Mucosa of descending colon (tissue), 3 donors: ENCODE results near the gene MRPS21. TPM values are rescaled to one million over a fixed set of nuclear protein-coding genes. Genes with fewer than 3 reads are reported as not detected.

Experiments used
- ATAC-seq: fragments of 200-7000 bp; cut with Tn5 transposase; one replicate; pipeline ENCODE4 v1.9.1; 2020; ENCODE audit warnings: mild to moderate bottlenecking, moderate library complexity
- DNase-seq, 3 donors: peaks; one replicate each; pipeline ENCODE4 v3.0.0-alpha.2; 2020
- H3K36me3 ChIP-seq: fragments of 200-600 bp; one replicate; pipeline ENCODE4 v1.8.0; 2021; ENCODE audit warnings: low read depth, mild to moderate bottlenecking
- H3K4me1 ChIP-seq: fragments of 200-600 bp; one replicate; pipeline ENCODE4 v1.8.0; 2021; ENCODE audit warnings: low read depth, mild to moderate bottlenecking
- H3K4me3 ChIP-seq: fragments of 200-600 bp; one replicate; pipeline ENCODE4 v1.8.0; 2021; ENCODE audit warnings: mild to moderate bottlenecking
- H3K9me3 ChIP-seq: fragments of 200-600 bp; one replicate; pipeline ENCODE4 v1.8.0; 2021; ENCODE audit warnings: mild to moderate bottlenecking
- intact Hi-C, 2 donors: fragments of 100-400 bp; cut with DNase I in 1 of 2; cut with micrococcal nuclease in 1 of 2; formaldehyde crosslinking; loops; one replicate each; pipeline versions ENCODE4 v1.11.0 to v1.11.1; 2022; cut with DNase I, micrococcal nuclease
- total RNA-seq, 3 donors: library from RNA; stranded (reverse); fragmentation: NEBNext Ultra II Directional in 2 of 3; extraction: Animal tissue kit (Norgen Biotek cat#: 25700) in 2 of 3; gene quantifications; one replicate each; pipeline versions ENCODE4 v1.2.1 to v1.2.4, GENCODE V29; 2021 to 2023
- TF ChIP-seq, protein P1 (sequence below): fragments of 200-600 bp; IDR thresholded peaks from one replicate; pipeline ENCODE4 v1.8.0; 2022; ENCODE audit warnings: antibody characterized with exemption, mild to moderate bottlenecking
- donor health status: DM: no; HTN: no; CAD: no; lungs with moderate emphysema.
- donor health status: DM: no; HTN: no; CAD: no.
- donor health status: DM: no; HTN: yes; CAD: no.

Gene MRPS21
- total RNA-seq, 3 donors from 2014 or later, result 39.4 to 50.2 (median 45.6) TPM

DNA sequence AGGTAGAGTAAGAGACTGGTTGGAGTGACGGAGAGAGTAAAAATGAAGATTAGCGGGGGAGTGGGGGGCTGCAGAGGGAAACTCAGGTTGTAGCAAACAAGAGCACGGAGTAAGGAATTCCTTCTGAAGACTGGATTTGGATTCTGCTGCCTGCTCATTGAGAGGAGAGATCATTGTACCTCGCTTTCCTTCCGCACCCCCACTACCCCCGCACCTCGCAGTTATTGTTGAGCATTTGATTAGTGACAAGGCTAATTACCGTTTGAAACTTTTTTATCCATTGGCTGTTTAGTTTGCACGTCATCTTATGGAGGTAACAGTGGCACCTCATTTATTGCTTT, 28.1 kb downstream of the MRPS21 start:
- ATAC-seq, result no peak
- Histone ChIP-seq H3K9me3 (no peaks in the 10 kb centered on the region), H3K4me3 (peak overlapping the region; percentile 83), H3K36me3 (peaks cover 8% of the 10 kb centered on the region), H3K4me1 (peaks cover 11% of the 10 kb centered on the region)
- DNase-seq, result peak in 1 of 3 donors; percentile 5
- intact Hi-C loops, result no loop called here
- TF ChIP-seq, protein P1, sequence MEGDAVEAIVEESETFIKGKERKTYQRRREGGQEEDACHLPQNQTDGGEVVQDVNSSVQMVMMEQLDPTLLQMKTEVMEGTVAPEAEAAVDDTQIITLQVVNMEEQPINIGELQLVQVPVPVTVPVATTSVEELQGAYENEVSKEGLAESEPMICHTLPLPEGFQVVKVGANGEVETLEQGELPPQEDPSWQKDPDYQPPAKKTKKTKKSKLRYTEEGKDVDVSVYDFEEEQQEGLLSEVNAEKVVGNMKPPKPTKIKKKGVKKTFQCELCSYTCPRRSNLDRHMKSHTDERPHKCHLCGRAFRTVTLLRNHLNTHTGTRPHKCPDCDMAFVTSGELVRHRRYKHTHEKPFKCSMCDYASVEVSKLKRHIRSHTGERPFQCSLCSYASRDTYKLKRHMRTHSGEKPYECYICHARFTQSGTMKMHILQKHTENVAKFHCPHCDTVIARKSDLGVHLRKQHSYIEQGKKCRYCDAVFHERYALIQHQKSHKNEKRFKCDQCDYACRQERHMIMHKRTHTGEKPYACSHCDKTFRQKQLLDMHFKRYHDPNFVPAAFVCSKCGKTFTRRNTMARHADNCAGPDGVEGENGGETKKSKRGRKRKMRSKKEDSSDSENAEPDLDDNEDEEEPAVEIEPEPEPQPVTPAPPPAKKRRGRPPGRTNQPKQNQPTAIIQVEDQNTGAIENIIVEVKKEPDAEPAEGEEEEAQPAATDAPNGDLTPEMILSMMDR, result no peak

DNA sequence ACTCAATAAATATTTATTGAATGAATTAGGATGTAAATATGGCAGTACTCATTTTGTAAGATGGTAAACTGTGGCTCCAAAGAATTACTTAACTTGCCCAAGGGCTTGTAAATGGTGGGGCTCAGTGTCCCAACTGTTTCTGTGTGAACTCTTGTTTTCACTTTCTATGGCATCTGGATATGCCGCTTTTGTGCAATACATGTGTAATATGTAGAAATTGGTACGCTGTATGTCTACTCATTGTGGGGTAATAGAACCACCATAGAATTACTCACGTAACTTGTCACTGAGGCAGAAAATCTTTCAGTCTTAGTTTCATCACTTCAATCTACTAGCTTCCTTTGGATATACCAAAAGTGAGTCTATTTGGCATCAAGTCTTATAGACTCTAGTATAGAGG, 28.6 kb downstream of the MRPS21 start:
- no peak for DNase-seq
- ATAC-seq, result no peak
- TF ChIP-seq, protein P1, result no peak
- H3K9me3 ChIP-seq, result no peaks in the 10 kb centered on the region
- intact Hi-C loops, result no loop called here
- peaks cover 11% of the 10 kb centered on the region for H3K4me1 ChIP-seq
- H3K36me3 ChIP-seq, result peaks cover 8% of the 10 kb centered on the region
- H3K4me3 ChIP-seq, result no peak overlapping the region

DNA sequence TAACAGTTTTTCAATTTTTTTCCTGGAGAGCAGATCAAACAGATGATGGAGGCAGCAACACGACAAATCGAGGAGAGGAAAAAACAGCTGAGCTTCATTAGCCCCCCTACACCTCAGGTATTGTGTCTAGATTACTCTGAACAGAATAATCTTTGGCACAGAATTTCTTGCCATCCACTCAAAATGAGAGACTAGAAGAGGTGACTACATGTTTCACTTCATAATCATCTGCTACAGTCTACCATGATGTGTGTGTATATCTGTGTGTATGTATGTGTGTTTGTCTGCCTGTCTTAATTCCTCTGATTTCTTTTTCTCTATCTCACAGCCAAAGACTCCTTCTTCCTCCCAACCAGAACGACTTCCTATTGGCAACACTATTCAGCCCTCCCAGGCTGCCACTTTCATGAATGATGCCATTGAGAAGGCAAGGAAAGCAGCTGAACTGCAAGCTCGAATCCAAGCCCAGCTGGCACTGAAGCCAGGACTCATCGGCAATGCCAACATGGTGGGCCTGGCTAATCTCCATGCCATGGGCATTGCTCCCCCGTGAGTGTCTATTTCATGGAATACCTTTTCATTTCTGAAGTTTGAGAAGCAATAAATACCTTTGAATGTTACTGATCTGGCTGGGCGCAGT, 39.1 kb downstream of the MRPS21 start:
- no peak for ATAC-seq
- H3K36me3 ChIP-seq, result peaks cover 18% of the 10 kb centered on the region
- intact Hi-C loops, result no loop called here

GRCh38 chr1:150346316-150346715, 52.7 kb downstream of the MRPS21 start:
- Histone ChIP-seq H3K4me1 (no peaks in the 10 kb centered on the region), H3K4me3 (no peak overlapping the region), H3K36me3 (peaks cover 23% of the 10 kb centered on the region), H3K9me3 (no peaks in the 10 kb centered on the region)
- TF ChIP-seq, protein P1, result no peak
- DNase-seq, result no peak
- ATAC-seq, result no peak
- intact Hi-C loops, result no loop called here

More for the DNA sequence above, 39.1 kb downstream of the MRPS21 start:
- no peaks in the 10 kb centered on the region for H3K4me1 ChIP-seq
- H3K9me3 ChIP-seq, result no peaks in the 10 kb centered on the region
- H3K4me3 ChIP-seq, result no peak overlapping the region
- no peak for DNase-seq
- TF ChIP-seq, protein P1, result no peak

DNA sequence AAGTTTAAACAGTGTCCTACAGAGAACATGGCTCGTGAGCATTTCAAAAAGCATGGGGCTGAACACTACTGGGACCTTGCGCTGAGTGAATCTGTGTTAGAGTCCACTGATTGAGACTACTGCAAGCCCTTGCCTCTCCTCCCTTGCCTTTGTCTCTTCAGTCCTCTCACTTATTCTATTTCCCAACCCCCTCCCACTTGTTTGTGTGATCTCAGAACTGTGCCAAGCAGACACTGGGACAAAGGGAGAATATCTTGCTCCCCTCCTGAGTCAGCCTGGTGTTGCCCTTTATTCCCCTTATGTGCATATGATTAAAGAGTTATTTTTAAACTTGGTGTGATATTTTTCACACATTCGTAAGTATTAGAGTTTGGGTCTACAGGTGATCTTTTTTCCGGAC, 59.2 kb downstream of the MRPS21 start:
- no peaks in the 10 kb centered on the region for H3K4me1 ChIP-seq
- no peaks in the 10 kb centered on the region for H3K9me3 ChIP-seq
- ATAC-seq (no peak), DNase-seq (no peak)
- H3K36me3 ChIP-seq, result no peaks in the 10 kb centered on the region
- TF ChIP-seq, protein P1, result no peak
- H3K4me3 ChIP-seq, result no peak overlapping the region
- intact Hi-C loops, result no loop called here

Other genes with a start within 250 kb of the MRPS21 start
- gene VPS45, start 226.1 kb upstream of the MRPS21 start, total RNA-seq, result 10 to 100 TPM; 28.3 to 43.4 (median 33.6) TPM
- gene PLEKHO1, start 143.9 kb upstream of the MRPS21 start, total RNA-seq, result 100 to 1,000 TPM in 1 of 3 donors, 10 to 100 TPM in 2; 10.0 to 228 (median 21.9) TPM
- gene ANP32E, start 57.7 kb upstream of the MRPS21 start, total RNA-seq, result 10 to 100 TPM in 2 of 3 donors, 1 to 10 TPM in 1; 7.3 to 23.6 (median 19.4) TPM
- gene CA14, start 36.1 kb upstream of the MRPS21 start, total RNA-seq, result 1 to 10 TPM in 1 of 3 donors, under 1 TPM in 2; 0.38 to 6.8 (median 0.41) TPM
- gene APH1A, start 24.8 kb upstream of the MRPS21 start, total RNA-seq, result 100 to 1,000 TPM; 128 to 212 (median 188) TPM
- gene C1orf54, start 21.1 kb upstream of the MRPS21 start, total RNA-seq, result 10 to 100 TPM in 1 of 3 donors, 1 to 10 TPM in 2; 4.5 to 26.2 (median 6.4) TPM
- gene CIART, start 11.3 kb upstream of the MRPS21 start, total RNA-seq, result 10 to 100 TPM in 1 of 3 donors, 1 to 10 TPM in 1, under 1 TPM in 1; 0.49 to 12.6 (median 1.6) TPM
- gene PRPF3, start 27.7 kb downstream of the MRPS21 start, total RNA-seq, result 10 to 100 TPM; 58.5 to 62.6 (median 60.4) TPM
- gene RPRD2, start 70.3 kb downstream of the MRPS21 start, total RNA-seq, result 10 to 100 TPM; 28.3 to 43.1 (median 32.4) TPM
- 10 to 100 TPM; 15.9 to 20.2 (median 20.0) TPM for gene TARS2, start 193.6 kb downstream of the MRPS21 start, total RNA-seq
- 10 to 100 TPM in 1 of 3 donors, 1 to 10 TPM in 2; 3.4 to 11.0 (median 8.8) TPM for gene ECM1, start 214.2 kb downstream of the MRPS21 start, total RNA-seq
- gene FALEC, start 221.9 kb downstream of the MRPS21 start, total RNA-seq, result not detected